ENCODE measurements around the gene DTX2.
"Not testable (repeated sequence)": the region's sequence is repeated elsewhere in the genome, so short reads cannot be mapped to it uniquely, and the experiment has no call there.

Gene DTX2

DNA sequence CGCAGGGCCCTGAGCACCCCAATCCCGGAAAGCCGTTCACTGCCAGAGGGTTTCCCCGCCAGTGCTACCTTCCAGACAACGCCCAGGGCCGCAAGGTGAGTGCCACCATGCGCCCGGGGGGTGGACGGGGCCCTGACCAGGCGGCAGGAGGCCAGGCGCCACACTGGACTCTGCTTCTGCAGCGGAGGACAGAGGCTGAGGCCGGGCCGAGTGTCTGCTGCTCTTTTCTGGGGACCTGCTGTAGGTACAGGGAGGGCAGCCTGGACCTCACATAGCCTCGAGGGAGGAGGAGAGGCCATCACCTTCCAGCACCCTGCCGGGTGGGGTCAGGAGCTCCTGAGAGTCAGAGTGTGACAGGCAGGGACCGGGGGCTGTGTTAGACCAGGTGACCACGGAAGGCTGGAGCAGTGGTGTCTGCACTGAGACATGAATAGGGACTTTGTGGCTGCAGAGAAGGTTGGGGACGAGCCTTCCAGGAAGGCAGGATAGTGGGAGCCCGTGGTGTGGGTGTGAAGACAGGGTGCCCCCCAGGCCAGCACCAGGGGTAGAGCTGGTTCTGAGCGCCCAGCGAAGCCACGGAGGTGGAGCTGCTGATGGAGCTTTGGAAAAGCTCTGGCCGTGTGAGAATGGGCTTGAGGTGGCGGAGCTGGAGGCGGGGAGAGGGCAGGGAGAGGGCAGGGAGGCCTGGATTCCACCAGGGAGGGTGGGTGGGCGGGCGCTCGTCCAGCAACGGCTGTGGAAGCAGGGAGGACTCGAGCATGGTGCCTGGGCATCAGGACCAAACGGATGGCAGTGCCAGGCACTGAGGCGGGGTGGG is 43.0 kb downstream of the DTX2 start:
- DNase-seq (ENCODE audit: low spot score); H3K27ac ChIP-seq; H3K4me3 ChIP-seq: not testable (repeated sequence)

- no peak for DNase-seq (ENCODE audit: low spot score)
- Histone ChIP-seq H3K27ac (no peak overlapping the region), H3K4me3 (no peak overlapping the region)
- no peak for TF ChIP-seq CTCF (IDR thresholded peaks at IDR 0.05)
These were observed 43.9 kb downstream of the DTX2 start for GRCh38 chr7:76505168-76506080.

DNA sequence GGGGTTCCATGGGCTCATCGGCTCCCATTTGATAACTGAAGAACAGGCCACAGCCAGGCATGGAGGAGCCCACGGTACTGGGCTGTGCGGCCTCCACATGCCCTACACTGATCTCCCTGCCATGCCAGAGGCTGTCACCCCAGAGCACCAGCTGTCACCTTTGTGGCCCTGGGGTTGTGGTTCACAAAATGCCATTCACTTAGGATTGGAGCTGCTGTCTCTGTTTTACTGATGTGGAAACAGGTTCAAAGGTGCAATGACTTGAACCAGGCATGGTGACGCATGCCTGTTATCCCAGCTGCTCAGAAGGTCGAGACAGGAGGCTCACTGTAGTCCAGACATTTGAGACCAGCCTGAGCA is 44.6 kb downstream of the DTX2 start:
- no peak for DNase-seq (ENCODE audit: low spot score)
- Histone ChIP-seq H3K4me3 (no peak overlapping the region), H3K27ac (no peak overlapping the region)
- no peak for TF ChIP-seq CTCF (IDR thresholded peaks at IDR 0.05)

GRCh38 chr7:76506643-76507042 is 45.1 kb downstream of the DTX2 start:
- H3K4me3 ChIP-seq; DNase-seq (ENCODE audit: low spot score); H3K27ac ChIP-seq: not testable (repeated sequence)

- no peak for DNase-seq (ENCODE audit: low spot score)
- H3K4me3 ChIP-seq, result no peak overlapping the region
- TF ChIP-seq CTCF (IDR thresholded peaks at IDR 0.05), result no peak
- no peak overlapping the region for H3K27ac ChIP-seq
These were observed 46.4 kb downstream of the DTX2 start for GRCh38 chr7:76507723-76508406.

- Histone ChIP-seq H3K27ac (no peak within 1 kb of the TSS), H3K4me3 (no peak within 1 kb of the TSS)
- TF ChIP-seq CTCF (IDR thresholded peaks at IDR 0.05), result no peak
- DNase-seq (ENCODE audit: low spot score), result no peak
These were observed 48.7 kb downstream of the DTX2 start, which contains the start of gene UPK3B for GRCh38 chr7:76509931-76510877. TSS of gene UPK3B (plus strand) at chr7:76510552. CDS start at chr7:76510653, 101 bp downstream.

GRCh38 chr7:76511200-76511910 is 49.8 kb downstream of the DTX2 start:
- H3K27ac ChIP-seq; DNase-seq (ENCODE audit: low spot score); H3K4me3 ChIP-seq: not testable (repeated sequence)

DNA sequence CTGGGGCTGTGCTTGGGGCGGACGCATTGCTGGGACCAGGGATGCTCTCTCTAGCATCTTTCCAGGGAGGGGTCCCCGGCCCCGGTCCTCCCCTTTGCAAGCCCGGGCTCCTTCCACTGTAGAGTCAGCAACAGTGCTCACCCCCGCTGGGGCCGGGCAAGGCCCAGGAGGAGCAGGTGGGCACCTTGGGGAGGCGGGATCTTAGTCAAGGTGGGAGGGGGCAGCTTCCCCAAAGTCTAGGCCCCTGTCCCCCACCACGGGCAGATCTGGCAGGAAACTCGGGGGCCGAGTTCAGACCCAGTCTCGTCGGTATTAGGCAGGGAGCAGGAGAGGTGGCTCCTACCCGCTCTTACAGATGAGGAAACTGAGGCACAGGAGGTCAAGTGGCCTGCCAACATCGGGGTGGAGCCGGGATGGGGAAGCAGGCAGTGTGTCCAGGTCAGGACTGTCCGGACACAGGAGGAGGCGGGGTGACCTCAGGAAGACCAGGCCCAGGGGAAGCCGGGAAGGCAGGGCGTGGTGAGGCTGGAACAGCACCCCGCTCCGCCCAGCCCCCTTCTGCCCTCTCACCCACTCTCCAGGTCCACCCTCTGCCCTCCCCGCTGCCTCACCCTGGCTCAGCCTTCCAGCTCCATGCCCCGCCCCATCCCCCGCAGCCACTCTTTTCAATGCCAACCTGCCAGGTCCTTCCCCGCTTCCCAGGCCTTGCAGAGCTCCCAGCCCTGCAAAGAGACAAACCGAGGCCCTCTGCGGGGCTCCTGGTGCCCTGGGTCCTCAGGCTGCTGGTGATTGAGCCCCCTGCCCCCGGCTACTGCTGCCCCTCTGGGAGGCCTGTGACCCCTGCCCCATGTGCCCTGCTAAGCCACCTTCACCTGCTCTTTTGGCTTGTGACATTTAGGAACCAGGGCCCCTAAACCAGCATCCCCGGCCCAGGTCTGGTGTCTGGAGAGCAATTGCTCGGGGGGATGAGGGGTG is 50.7 kb downstream of the DTX2 start:
- DNase-seq (ENCODE audit: low spot score); H3K27ac ChIP-seq; H3K4me3 ChIP-seq: not testable (repeated sequence)

Measured in coronary artery (tissue), 2 donors.